Activated CD8-positive, alpha-beta memory T cell treated with anti-CD3 and anti-CD28 coated beads for 36 hours (primary cell): ENCODE data around the gene GPR22. TPM values are rescaled to one million over a fixed set of nuclear protein-coding genes. Genes with fewer than 3 reads are reported as not detected.

Experiments used
- CTCF ChIA-PET: fragments of 350-600 bp; sonication (Branson Sonifier 250); formaldehyde crosslinking; loops from one replicate; lab custom pipeline; 2021; ENCODE audit warnings: antibody characterized with exemption; lab: Charles Lee
- POLR2A ChIA-PET: fragments of 350-600 bp; sonication (Branson Sonifier 250); formaldehyde crosslinking; loops from one replicate; lab custom pipeline; 2021; ENCODE audit warnings: antibody characterized with exemption; lab: Charles Lee
- total RNA-seq, 2 experiments: library from RNA; stranded (reverse); gene quantifications; one replicate each; pipeline ENCODE4 v1.2.3, GENCODE V29; 2021

The GPR22 gene
- not detected for total RNA-seq

- POLR2A ChIA-PET, result no interaction called here
- CTCF ChIA-PET, result no interaction called here
These were observed at the start of gene GPR22 for GRCh38 chr7:107469929-107470328. TSS of gene GPR22 (plus strand) at chr7:107470057. CDS start at chr7:107474061, 4,004 bp downstream.

- CTCF ChIA-PET, result no interaction called here
- POLR2A ChIA-PET, result no interaction called here
These were observed 42.4 kb upstream of the GPR22 start for GRCh38 chr7:107427462-107427861.

- POLR2A ChIA-PET, result no interaction called here
- CTCF ChIA-PET, result no interaction called here
These were observed 41.2 kb upstream of the GPR22 start for GRCh38 chr7:107428642-107429041.

- ChIA-PET POLR2A (no interaction called here), CTCF (no interaction called here)
These were observed 39.8 kb upstream of the GPR22 start for GRCh38 chr7:107430057-107430456.

- POLR2A ChIA-PET, result no interaction called here
- CTCF ChIA-PET, result no interaction called here
These were observed 37.6 kb upstream of the GPR22 start for GRCh38 chr7:107432261-107432660.

GRCh38 chr7:107435749-107436148, 34.1 kb upstream of the GPR22 start:
- ChIA-PET POLR2A (no interaction called here), CTCF (no interaction called here)

- CTCF ChIA-PET, result no interaction called here
- POLR2A ChIA-PET, result no interaction called here
These were observed 30.8 kb upstream of the GPR22 start for GRCh38 chr7:107439025-107439424.

- ChIA-PET POLR2A (no interaction called here), CTCF (no interaction called here)
These were observed 28.1 kb upstream of the GPR22 start for GRCh38 chr7:107441581-107442422.

- ChIA-PET CTCF (no interaction called here), POLR2A (no interaction called here)
These were observed 27.2 kb upstream of the GPR22 start for GRCh38 chr7:107442678-107443077.

- CTCF ChIA-PET, result no interaction called here
- POLR2A ChIA-PET, result no interaction called here
These were observed 23.3 kb upstream of the GPR22 start for GRCh38 chr7:107446531-107446930.

GRCh38 chr7:107446988-107447387, 22.9 kb upstream of the GPR22 start:
- ChIA-PET POLR2A (no interaction called here), CTCF (no interaction called here)

- ChIA-PET CTCF (no interaction called here), POLR2A (no interaction called here)
These were observed 18.9 kb upstream of the GPR22 start for GRCh38 chr7:107450970-107451369.

- POLR2A ChIA-PET, result no interaction called here
- CTCF ChIA-PET, result interaction anchor here (0.7 kb wide), 1 partner anchor 9 kb away, joined by 3 read pairs; no protein-coding TSS in a partner anchor
These were observed 16.5 kb upstream of the GPR22 start for GRCh38 chr7:107453388-107453787.

GRCh38 chr7:107461938-107462533, 7.8 kb upstream of the GPR22 start:
- ChIA-PET POLR2A (no interaction called here), CTCF (no interaction called here)

GRCh38 chr7:107463139-107464078, 6.4 kb upstream of the GPR22 start:
- POLR2A ChIA-PET, result no interaction called here

GRCh38 chr7:107464666-107465226, 5.1 kb upstream of the GPR22 start:
- ChIA-PET CTCF (interaction anchor here (1.2 to 2.0 kb wide), 2 partner anchors 279 to 427 kb away, joined by 3 to 5 read pairs; partner anchors contain the start of gene CBLL1), POLR2A (no interaction called here)

More at GRCh38 chr7:107463139-107464078, 6.4 kb upstream of the GPR22 start:
- CTCF ChIA-PET, result interaction anchor here (0.6 to 2.0 kb wide), 11 partner anchors 10 to 429 kb away, joined by 3 to 5 read pairs (median 3); partner anchors contain the start of gene CBLL1

GRCh38 chr7:107467972-107468371, 1.9 kb upstream of the GPR22 start:
- POLR2A ChIA-PET, result no interaction called here
- CTCF ChIA-PET, result no interaction called here

- ChIA-PET POLR2A (no interaction called here), CTCF (no interaction called here)
These were observed 1.0 kb upstream of the GPR22 start for GRCh38 chr7:107468824-107469223.

GRCh38 chr7:107471292-107472070, 1.6 kb downstream of the GPR22 start:
- ChIA-PET CTCF (no interaction called here), POLR2A (no interaction called here)
